AG04450 (cell line): ENCODE results near the gene MRPL10. TPM values are rescaled to one million over a fixed set of nuclear protein-coding genes. Genes with fewer than 3 reads are reported as not detected.
"Not testable (repeated sequence)": the region's sequence is repeated elsewhere in the genome, so short reads cannot be mapped to it uniquely, and the experiment has no call there.

Experiments used
- CTCF ChIA-PET: fragments of 300-600, 350-600 bp; formaldehyde crosslinking; extraction: SDS; loops from one replicate; lab custom pipeline; 2022; ENCODE audit warnings: antibody characterized with exemption, inconsistent platforms; lab: Charles Lee
- POLR2A ChIA-PET: fragments of 350-600 bp; formaldehyde crosslinking; extraction: SDS; loops from one replicate; lab custom pipeline; 2021; ENCODE audit warnings: antibody characterized with exemption, inconsistent platforms; lab: Yijun Ruan, JAX
- DNase-seq: peaks from one replicate; pipeline ENCODE4 v3.0.0-alpha.2; 2011; ENCODE audit warnings: low read depth, low spot score
- H3K27ac ChIP-seq: one replicate; pipeline ENCODE4 v1.5.1; 2012; ENCODE audit warnings: low read depth, low read length, control low read depth
- H3K27me3 ChIP-seq: one replicate; pipeline ENCODE4 v1.6.0; 2012; ENCODE audit warnings: low read length; ENCODE audit not compliant: control insufficient read depth, insufficient read depth
- H3K4me3 ChIP-seq: 2 replicates; pipeline ENCODE4 v1.5.1; 2011; ENCODE audit warnings: mild to moderate bottlenecking, low read depth, low read length, control low read depth
- H3K9me3 ChIP-seq: 2 replicates; pipeline ENCODE4 v1.5.1; 2012; ENCODE audit warnings: low read length; ENCODE audit not compliant: control insufficient read depth, insufficient read depth
- polyA plus RNA-seq: library from polyadenylated mRNA; depleted of rRNA; stranded (reverse); fragments of >200 nt; gene quantifications from 2 replicates; pipeline ENCODE4 v1.2.3, GENCODE V29; 2011; rRNA removed
- TF ChIP-seq, protein P1 (sequence below): IDR thresholded peaks from 2 replicates; pipeline ENCODE4 v1.5.1; 2011; ENCODE audit warnings: low read depth, low read length, control low read depth, inconsistent platforms

MRPL10 gene
- polyA plus RNA-seq, 1 experiment, result 64.4 TPM

DNA sequence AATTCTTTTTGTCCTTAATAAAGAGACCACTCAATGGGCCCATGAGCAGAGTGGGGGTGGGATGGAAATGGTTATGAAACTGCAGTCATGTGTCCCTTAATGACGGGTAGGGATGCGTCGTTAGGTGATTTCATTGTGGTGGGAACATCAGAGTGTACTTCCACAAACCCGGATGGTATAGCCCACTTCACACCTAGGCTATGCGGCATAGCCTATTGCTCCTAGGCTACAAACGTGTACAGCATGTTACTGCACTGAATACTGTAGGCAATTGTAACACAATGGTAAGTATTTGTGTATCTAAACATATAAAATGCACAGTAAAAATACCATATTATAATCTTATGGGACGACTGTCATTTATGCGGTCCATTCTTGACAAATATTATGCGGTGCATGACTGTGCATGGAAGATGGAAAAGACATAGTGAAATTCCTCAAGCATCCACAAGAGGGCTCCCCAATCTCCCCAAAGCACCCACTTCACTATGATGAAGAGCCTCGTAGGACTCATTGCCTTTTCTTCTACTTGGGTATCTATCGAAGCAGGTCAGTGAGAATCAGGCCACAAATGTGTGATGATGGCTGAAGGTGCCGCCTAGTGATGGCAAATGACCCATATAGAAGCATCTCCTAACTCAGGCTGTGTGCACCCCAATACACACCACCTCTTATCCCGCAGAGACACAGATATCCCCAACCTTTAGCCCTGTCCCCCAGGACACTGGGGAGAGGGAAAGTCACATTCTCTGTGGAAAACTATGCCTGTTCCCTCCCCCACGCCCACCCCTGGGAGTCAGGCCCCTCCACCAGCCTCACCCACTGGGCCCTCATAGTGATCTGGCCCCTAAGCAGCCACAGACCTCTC is 54.8 kb downstream of the MRPL10 start:
- H3K27ac ChIP-seq, result no peak overlapping the region
- H3K9me3 ChIP-seq, result peaks cover 6% of the 10 kb centered on the region; the same call in 1 of the 2 replicates
- peaks cover 46% of the 10 kb centered on the region for H3K27me3 ChIP-seq
- H3K4me3 ChIP-seq, result no peak overlapping the region
- ChIA-PET POLR2A (no interaction called here), CTCF (no interaction called here)
- TF ChIP-seq, protein P1, sequence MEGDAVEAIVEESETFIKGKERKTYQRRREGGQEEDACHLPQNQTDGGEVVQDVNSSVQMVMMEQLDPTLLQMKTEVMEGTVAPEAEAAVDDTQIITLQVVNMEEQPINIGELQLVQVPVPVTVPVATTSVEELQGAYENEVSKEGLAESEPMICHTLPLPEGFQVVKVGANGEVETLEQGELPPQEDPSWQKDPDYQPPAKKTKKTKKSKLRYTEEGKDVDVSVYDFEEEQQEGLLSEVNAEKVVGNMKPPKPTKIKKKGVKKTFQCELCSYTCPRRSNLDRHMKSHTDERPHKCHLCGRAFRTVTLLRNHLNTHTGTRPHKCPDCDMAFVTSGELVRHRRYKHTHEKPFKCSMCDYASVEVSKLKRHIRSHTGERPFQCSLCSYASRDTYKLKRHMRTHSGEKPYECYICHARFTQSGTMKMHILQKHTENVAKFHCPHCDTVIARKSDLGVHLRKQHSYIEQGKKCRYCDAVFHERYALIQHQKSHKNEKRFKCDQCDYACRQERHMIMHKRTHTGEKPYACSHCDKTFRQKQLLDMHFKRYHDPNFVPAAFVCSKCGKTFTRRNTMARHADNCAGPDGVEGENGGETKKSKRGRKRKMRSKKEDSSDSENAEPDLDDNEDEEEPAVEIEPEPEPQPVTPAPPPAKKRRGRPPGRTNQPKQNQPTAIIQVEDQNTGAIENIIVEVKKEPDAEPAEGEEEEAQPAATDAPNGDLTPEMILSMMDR, result peak; percentile 74
- DNase-seq, result no peak

DNA sequence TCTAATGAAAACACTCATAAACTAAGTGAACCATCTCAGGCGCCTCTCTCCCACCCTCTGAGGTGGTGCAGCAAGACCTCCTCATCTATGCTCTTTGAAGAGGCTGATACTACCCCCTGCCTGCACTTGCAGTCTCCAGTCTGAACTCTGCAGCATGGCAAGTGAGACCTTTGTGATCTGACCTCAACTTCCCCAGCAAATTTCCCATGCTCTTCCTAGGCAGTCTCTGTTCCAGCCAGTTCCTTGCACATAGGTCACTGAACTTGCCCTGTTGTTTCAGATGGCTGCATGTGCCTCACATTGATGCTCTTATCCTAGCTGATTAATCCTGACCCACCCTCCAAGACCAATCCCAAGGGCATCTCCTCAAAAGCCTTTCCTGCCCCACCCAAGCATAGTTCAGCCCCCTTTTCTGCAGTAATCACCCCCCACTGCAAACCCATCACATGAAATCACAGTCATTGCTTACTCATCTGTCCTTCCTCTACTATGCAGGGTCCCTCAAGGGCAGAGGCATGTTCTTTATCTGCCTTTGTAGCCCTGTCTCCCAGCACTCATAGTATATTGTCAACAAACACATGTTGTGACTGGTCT is 56.3 kb downstream of the MRPL10 start:
- TF ChIP-seq, protein P1, result no peak
- ChIA-PET CTCF (no interaction called here), POLR2A (no interaction called here)
- Histone ChIP-seq H3K9me3 (peaks cover 7% of the 10 kb centered on the region; the same call in 1 of the 2 replicates), H3K27ac (no peak overlapping the region), H3K4me3 (no peak overlapping the region), H3K27me3 (peaks cover 38% of the 10 kb centered on the region)
- DNase-seq, result no peak

DNA sequence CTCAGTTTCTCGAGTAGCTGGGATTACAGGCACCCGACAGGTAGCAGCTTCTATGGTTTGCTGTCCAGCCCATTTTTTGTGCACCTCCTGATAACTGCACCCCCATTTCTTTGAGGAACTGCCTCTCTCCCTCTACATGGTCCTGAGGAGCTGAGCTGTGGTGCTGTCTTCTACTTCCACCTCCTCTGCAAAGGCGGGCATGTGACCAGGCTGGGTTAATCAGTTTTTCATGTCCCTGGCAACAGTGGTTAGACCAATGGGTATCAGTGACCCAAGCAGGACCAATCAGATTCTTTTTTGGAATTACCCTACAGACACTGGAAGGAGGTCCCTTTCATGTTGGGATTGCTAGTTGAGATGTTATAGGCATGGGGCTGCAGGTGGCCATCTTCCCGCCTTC is 57.0 kb downstream of the MRPL10 start:
- peaks cover 41% of the 10 kb centered on the region for H3K27me3 ChIP-seq
- CTCF ChIA-PET, result no interaction called here

DNA sequence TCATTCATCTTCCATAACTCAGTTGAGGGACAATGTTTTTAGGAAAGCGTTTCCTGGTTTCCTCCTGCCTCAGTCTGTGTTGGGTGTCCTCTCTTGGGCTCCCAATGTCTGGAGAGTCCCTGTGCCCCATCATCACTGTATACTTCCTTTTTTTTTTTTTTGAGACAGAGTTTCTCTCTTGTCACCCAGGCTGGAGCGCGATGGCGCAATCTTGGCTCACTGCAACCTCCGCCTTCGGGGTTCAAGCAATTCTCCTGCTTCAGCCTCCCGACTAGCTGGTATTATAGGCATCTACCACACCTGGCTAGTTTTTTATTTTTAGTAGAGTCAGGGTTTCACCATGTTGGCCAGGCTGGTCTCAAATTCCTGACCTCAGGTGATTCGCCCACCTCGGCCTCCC is 57.7 kb downstream of the MRPL10 start:
- DNase-seq, CTCF ChIA-PET, H3K4me3 ChIP-seq, H3K27ac ChIP-seq, POLR2A ChIA-PET, H3K9me3 ChIP-seq: not testable (repeated sequence)
- peaks cover 45% of the 10 kb centered on the region for H3K27me3 ChIP-seq

More for the DNA sequence above, 57.0 kb downstream of the MRPL10 start:
- TF ChIP-seq, protein P1, result no peak
- Histone ChIP-seq H3K27ac (no peak overlapping the region), H3K9me3 (peaks cover 7% of the 10 kb centered on the region; the same call in 1 of the 2 replicates), H3K4me3 (no peak overlapping the region)
- no peak for DNase-seq
- POLR2A ChIA-PET, result no interaction called here

Other genes with a start within 250 kb of the MRPL10 start
- gene KPNB1, start 181.6 kb downstream of the MRPL10 start, polyA plus RNA-seq, result 207 and 212 TPM in 2 replicates
- 4.8 and 5.5 TPM in 2 replicates for gene TBKBP1, start 137.4 kb downstream of the MRPL10 start, polyA plus RNA-seq
- not detected in 2 replicates for gene TBX21, start 98.3 kb downstream of the MRPL10 start, polyA plus RNA-seq
- gene OSBPL7, start 9.7 kb downstream of the MRPL10 start, polyA plus RNA-seq, result 5.3 and 6.2 TPM in 2 replicates
- gene LRRC46, start 129 bp upstream of the MRPL10 start, polyA plus RNA-seq, result 0.55 and 0.67 TPM in 2 replicates
- 13.3 and 17.2 TPM in 2 replicates for gene SCRN2, start 9.7 kb upstream of the MRPL10 start, polyA plus RNA-seq
- 0.04 and 0.05 TPM in 2 replicates for gene SP6, start 19.6 kb upstream of the MRPL10 start, polyA plus RNA-seq
- gene SP2, start 64.7 kb upstream of the MRPL10 start, polyA plus RNA-seq, result 2.7 and 3.9 TPM in 2 replicates
- 14.5 and 15.2 TPM in 2 replicates for gene PNPO, start 110.0 kb upstream of the MRPL10 start, polyA plus RNA-seq
- not detected in 2 replicates for gene PRR15L, start 126.3 kb upstream of the MRPL10 start, polyA plus RNA-seq
- 71.2 and 79.7 TPM in 2 replicates for gene CDK5RAP3, start 139.6 kb upstream of the MRPL10 start, polyA plus RNA-seq
- gene COPZ2, start 206.3 kb upstream of the MRPL10 start, polyA plus RNA-seq, result 107 and 122 TPM in 2 replicates
- gene NFE2L1, start 216.8 kb upstream of the MRPL10 start, polyA plus RNA-seq, result 237 and 251 TPM in 2 replicates